Activated CD4-positive, alpha-beta T cell treated with anti-CD3 and anti-CD28 coated beads, Interleukin-2, amount 10 ng/mL, durations not matched to agents 7 days and 5 days (primary cell): ENCODE data around the gene APP. TPM values are rescaled to one million over a fixed set of nuclear protein-coding genes. Genes with fewer than 3 reads are reported as not detected.
"Not testable (repeated sequence)": the region's sequence is repeated elsewhere in the genome, so short reads cannot be mapped to it uniquely, and the experiment has no call there.

Source experiments
- CTCF ChIA-PET: fragments of 350-600 bp; sonication (Branson Sonifier 250); formaldehyde crosslinking; loops from one replicate; lab custom pipeline; 2021; ENCODE audit warnings: antibody characterized with exemption; lab: Charles Lee
- POLR2A ChIA-PET: fragments of 350-600 bp; sonication (Branson Sonifier 250); formaldehyde crosslinking; loops from one replicate; lab custom pipeline; 2021; ENCODE audit warnings: antibody characterized with exemption; lab: Charles Lee
- DNase-seq: peaks from one replicate; pipeline ENCODE4 v3.0.0-alpha.2; 2020
- H3K27ac Mint-ChIP-seq: one replicate; pipeline ENCODE4 v1.8.0; 2021; ENCODE audit warnings: mild to moderate bottlenecking, moderate library complexity, mixed read lengths
- H3K27me3 Mint-ChIP-seq: one replicate; pipeline ENCODE4 v1.8.0; 2021; ENCODE audit warnings: mixed read lengths
- H3K36me3 Mint-ChIP-seq: one replicate; pipeline ENCODE4 v1.8.0; 2021; ENCODE audit warnings: low read depth, mixed read lengths
- H3K4me1 Mint-ChIP-seq: one replicate; pipeline ENCODE4 v1.8.0; 2021; ENCODE audit warnings: mixed read lengths
- H3K4me3 Mint-ChIP-seq: one replicate; pipeline ENCODE4 v1.8.0; 2021; ENCODE audit warnings: mild to moderate bottlenecking, moderate library complexity, mixed read lengths
- H3K9me3 Mint-ChIP-seq: one replicate; pipeline ENCODE4 v1.8.0; 2021; ENCODE audit warnings: mixed read lengths
- total RNA-seq, 2 experiments: library from RNA; stranded (reverse); gene quantifications; one replicate each; pipeline ENCODE4 v1.2.3, GENCODE V29; 2021

Gene APP
- total RNA-seq, 2 experiments from 2014 or later = 31.0 to 31.4 TPM

DNA sequence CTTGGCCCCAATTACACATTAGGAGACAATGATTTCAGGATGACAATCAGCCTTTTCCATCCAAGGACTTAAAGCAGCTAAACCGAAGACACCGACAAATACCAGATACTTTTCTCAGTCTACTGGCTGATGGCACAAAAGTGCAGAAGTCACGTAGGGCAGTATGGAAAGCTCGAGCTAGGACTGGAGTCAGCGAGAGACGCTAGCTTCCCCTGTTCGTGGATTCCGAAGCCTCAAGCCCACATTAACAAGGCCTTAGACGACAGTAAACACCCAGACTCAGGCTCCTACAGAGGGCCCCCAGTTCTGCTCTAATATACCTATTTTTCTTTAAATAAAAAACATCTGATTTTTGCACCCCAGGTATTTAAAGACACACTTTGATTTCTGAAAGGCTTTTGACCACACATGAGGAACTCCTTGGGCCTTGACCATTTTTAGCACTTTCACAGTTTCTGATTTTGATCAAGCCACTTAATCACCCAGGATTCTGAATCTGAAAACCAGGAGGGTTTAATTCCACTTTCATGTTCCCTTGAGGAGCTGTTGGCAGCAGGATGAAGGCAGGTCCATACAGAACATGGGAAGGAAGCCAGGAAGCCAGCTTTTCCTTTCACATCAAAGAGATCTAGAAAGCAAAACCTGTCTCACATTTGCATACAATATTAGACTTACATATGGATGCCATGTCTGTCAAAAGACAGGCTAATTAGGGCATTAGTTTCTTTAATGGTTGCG is 231.7 kb downstream of the APP start:
- H3K4me1 Mint-ChIP-seq = peaks cover 13% of the 10 kb centered on the region
- H3K27ac Mint-ChIP-seq = no peak overlapping the region
- no peaks in the 10 kb centered on the region for H3K27me3 Mint-ChIP-seq
- no peak for DNase-seq
- ChIA-PET POLR2A (no interaction called here), CTCF (interaction anchor here (0.8 kb wide), 1 partner anchor 145 kb away, joined by 3 read pairs; no protein-coding TSS in a partner anchor)
- no peak overlapping the region for H3K4me3 Mint-ChIP-seq
- H3K36me3 Mint-ChIP-seq = peaks cover 2% of the 10 kb centered on the region
- no peaks in the 10 kb centered on the region for H3K9me3 Mint-ChIP-seq

DNA sequence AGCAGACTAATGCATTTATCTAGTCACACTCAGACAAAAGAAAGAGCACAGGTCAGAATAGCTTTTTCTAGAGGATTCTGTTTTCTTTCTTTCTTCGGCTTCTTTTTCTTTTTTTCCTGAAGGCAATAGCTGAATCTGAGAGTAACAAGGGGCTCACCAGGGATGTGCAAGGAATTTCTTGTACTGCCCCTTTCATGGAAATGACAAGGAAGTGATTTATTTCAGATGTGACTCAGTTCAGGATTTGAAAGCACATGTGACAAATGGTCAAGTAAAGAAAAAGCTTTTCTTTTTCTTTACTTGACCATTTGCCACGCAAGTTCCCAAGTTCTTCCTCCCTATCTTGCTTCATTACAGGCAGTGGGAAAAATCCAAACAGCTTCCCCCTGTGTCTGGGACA is 233.8 kb downstream of the APP start:
- Mint-ChIP-seq H3K4me3 (no peak overlapping the region), H3K9me3 (no peaks in the 10 kb centered on the region), H3K27ac (no peak overlapping the region), H3K27me3 (no peaks in the 10 kb centered on the region), H3K36me3 (peaks cover 2% of the 10 kb centered on the region), H3K4me1 (peaks cover 14% of the 10 kb centered on the region)
- no peak for DNase-seq
- ChIA-PET CTCF (interaction anchor here (1.3 kb wide), 1 partner anchor 234 kb away, joined by 3 read pairs; the partner anchor contains the start of gene APP), POLR2A (no interaction called here)

- CTCF ChIA-PET = interaction anchor here (1.0 to 1.7 kb wide), 3 partner anchors 10 to 39 kb away, joined by 3 to 5 read pairs (median 3); no protein-coding TSS in a partner anchor
- H3K4me3 Mint-ChIP-seq = no peak overlapping the region
- H3K27ac Mint-ChIP-seq = peak overlapping the region; percentile 69
- POLR2A ChIA-PET = interaction anchor here (0.5 to 0.7 kb wide), 3 partner anchors 13 to 881 kb away, joined by 3 read pairs; no protein-coding TSS in a partner anchor
- H3K27me3 Mint-ChIP-seq = no peaks in the 10 kb centered on the region
- no peaks in the 10 kb centered on the region for H3K9me3 Mint-ChIP-seq
- H3K4me1 Mint-ChIP-seq = peaks cover 14% of the 10 kb centered on the region
- DNase-seq = peak; percentile 19
- H3K36me3 Mint-ChIP-seq = peaks cover 2% of the 10 kb centered on the region
These were observed 235.8 kb downstream of the APP start for GRCh38 chr21:25934771-25935224.

DNA sequence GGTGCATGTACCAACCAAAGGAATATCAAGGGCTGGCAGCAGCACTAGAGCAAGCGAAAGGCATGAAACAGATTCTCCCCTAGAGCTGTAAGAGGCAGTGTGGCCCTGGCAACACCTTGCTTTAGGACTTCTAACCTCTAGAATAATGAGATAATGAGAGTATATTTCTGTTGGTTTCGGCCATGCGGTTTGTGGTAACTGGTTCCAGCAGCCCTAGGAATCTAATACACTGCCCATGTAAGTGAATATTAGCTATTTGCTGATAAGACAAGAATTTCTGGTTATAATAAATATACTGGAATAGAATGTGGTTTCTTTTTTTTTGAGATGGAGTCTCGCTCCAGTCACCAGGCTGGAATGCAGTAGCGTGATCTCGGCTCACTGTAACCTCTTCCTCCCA is 236.4 kb downstream of the APP start:
- H3K4me1 Mint-ChIP-seq = peaks cover 14% of the 10 kb centered on the region
- ChIA-PET POLR2A (no interaction called here), CTCF (interaction anchor here (1.7 kb wide), 1 partner anchor 38 kb away, joined by 5 read pairs; no protein-coding TSS in a partner anchor)
- no peaks in the 10 kb centered on the region for H3K27me3 Mint-ChIP-seq
- DNase-seq = no peak
- peaks cover 2% of the 10 kb centered on the region for H3K36me3 Mint-ChIP-seq
- H3K4me3 Mint-ChIP-seq = no peak overlapping the region
- no peak overlapping the region for H3K27ac Mint-ChIP-seq
- no peaks in the 10 kb centered on the region for H3K9me3 Mint-ChIP-seq

- Mint-ChIP-seq H3K4me3 (no peak overlapping the region), H3K27me3 (no peaks in the 10 kb centered on the region), H3K27ac (no peak overlapping the region), H3K36me3 (peaks cover 2% of the 10 kb centered on the region), H3K4me1 (peaks cover 14% of the 10 kb centered on the region), H3K9me3 (no peaks in the 10 kb centered on the region)
- DNase-seq = no peak
- CTCF ChIA-PET = no interaction called here
- POLR2A ChIA-PET = no interaction called here
These were observed 238.8 kb downstream of the APP start for GRCh38 chr21:25931765-25932164.

- Mint-ChIP-seq H3K4me3 (no peak overlapping the region), H3K27me3 (no peaks in the 10 kb centered on the region), H3K36me3 (peaks cover 3% of the 10 kb centered on the region), H3K9me3 (no peaks in the 10 kb centered on the region), H3K4me1 (peaks cover 13% of the 10 kb centered on the region), H3K27ac (no peak overlapping the region)
- CTCF ChIA-PET = no interaction called here
- POLR2A ChIA-PET = interaction anchor here (0.6 kb wide), 1 partner anchor 20 kb away, joined by 3 read pairs; no protein-coding TSS in a partner anchor
- DNase-seq = no peak
These were observed 240.6 kb downstream of the APP start for GRCh38 chr21:25929856-25930520.

DNA sequence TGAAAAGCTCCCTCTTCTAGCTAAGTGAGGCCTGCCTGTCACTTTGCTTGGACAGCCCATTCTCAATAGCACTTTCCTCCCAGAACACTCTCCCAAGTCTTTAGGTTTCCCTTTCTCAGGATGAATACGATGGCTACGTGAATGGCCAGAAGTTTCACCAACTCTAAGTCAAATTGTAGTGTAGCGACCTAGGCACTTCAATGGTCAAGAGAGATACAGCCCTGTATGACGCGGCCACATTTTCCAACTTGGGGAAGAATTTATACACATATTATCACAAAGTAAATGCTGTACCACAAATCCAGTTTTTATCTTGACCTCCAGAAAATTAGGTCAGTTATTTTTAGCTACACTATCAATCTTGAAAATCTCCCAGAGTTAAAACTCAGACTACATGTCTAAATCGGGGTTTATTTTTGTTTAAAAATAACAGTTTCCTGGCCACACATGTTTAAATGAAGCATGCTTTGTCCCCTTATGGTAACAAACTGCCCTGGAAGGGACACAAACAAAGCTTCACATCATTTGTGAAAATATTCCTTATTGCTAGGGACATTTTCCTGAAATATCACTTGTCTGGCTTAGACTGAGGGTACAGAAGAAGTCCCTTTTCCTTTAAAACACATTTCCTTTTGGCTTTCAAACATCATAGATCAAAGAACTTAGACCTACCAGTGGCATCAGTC is 243.2 kb downstream of the APP start:
- Mint-ChIP-seq H3K4me3 (no peak overlapping the region), H3K27me3 (no peaks in the 10 kb centered on the region), H3K36me3 (peaks cover 2% of the 10 kb centered on the region), H3K27ac (no peak overlapping the region), H3K4me1 (peaks cover 5% of the 10 kb centered on the region), H3K9me3 (no peaks in the 10 kb centered on the region)
- DNase-seq = no peak
- ChIA-PET CTCF (no interaction called here), POLR2A (no interaction called here)

DNA sequence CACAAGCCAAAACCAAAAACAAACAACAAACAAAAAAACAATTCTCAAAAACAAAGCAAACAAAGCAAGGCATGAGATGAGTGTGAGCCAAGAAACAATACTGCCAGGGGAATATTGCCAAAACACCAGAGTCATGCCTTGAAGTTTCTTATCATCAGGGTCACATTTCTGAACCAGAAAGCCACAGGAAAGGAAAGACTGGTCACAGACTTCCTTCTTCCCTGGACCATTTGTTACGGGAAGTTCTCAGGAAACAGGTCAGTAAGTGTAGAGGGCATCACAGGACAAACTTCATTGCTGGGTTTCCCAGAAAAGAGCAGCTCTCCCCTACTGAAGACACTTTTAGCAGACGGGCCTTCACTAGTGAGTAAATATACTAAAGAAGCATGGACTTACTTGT is 244.6 kb downstream of the APP start:
- Mint-ChIP-seq H3K27me3 (no peaks in the 10 kb centered on the region), H3K9me3 (no peaks in the 10 kb centered on the region), H3K4me1 (peaks cover 5% of the 10 kb centered on the region), H3K27ac (no peak overlapping the region), H3K4me3 (no peak overlapping the region), H3K36me3 (peaks cover 2% of the 10 kb centered on the region)
- CTCF ChIA-PET = no interaction called here
- POLR2A ChIA-PET = no interaction called here
- DNase-seq = no peak

- Mint-ChIP-seq H3K36me3 (peaks cover 2% of the 10 kb centered on the region), H3K4me3 (no peak overlapping the region), H3K27me3 (no peaks in the 10 kb centered on the region), H3K27ac (no peak overlapping the region), H3K9me3 (no peaks in the 10 kb centered on the region), H3K4me1 (peaks cover 5% of the 10 kb centered on the region)
- DNase-seq = no peak
- ChIA-PET POLR2A (no interaction called here), CTCF (no interaction called here)
These were observed 245.3 kb downstream of the APP start for GRCh38 chr21:25925064-25925800.

- H3K4me1 Mint-ChIP-seq, DNase-seq, H3K27ac Mint-ChIP-seq, H3K36me3 Mint-ChIP-seq, POLR2A ChIA-PET, H3K27me3 Mint-ChIP-seq, H3K4me3 Mint-ChIP-seq, H3K9me3 Mint-ChIP-seq: not testable (repeated sequence)
- CTCF ChIA-PET = interaction anchor here (0.7 kb wide), 1 partner anchor 50 kb away, joined by 3 read pairs; no protein-coding TSS in a partner anchor
These were observed 252.4 kb downstream of the APP start for GRCh38 chr21:25918152-25918551.

DNA sequence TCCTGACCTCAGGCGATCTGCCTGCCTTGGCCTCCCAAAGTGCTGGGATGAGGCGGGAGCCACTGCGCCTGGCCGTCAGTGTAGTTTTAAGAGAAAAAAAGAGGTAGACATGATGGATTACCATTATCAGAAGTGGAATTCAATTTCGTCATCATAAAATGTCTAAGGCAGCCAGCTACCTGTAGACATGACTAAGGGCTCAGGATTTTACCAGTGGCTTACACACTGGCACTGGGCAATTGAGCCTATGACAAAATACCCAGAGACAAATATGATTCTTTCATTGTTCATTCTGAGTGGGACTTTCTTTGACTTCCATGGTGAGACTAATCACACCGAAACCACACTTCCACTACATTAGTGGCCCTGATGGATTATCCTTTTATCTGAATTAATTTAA is 254.3 kb downstream of the APP start:
- H3K4me3 Mint-ChIP-seq = no peak overlapping the region

GRCh38 chr21:25913479-25913878 is 257.1 kb downstream of the APP start:
- Mint-ChIP-seq H3K27me3 (no peaks in the 10 kb centered on the region), H3K36me3 (peaks cover 5% of the 10 kb centered on the region), H3K4me1 (no peaks in the 10 kb centered on the region), H3K27ac (no peak overlapping the region), H3K4me3 (no peak overlapping the region), H3K9me3 (peaks cover 7% of the 10 kb centered on the region)
- DNase-seq = no peak
- ChIA-PET POLR2A (no interaction called here), CTCF (no interaction called here)

More for the DNA sequence above, 254.3 kb downstream of the APP start:
- H3K36me3 Mint-ChIP-seq = peaks cover 5% of the 10 kb centered on the region
- no peaks in the 10 kb centered on the region for H3K4me1 Mint-ChIP-seq
- no peak for DNase-seq
- no peaks in the 10 kb centered on the region for H3K27me3 Mint-ChIP-seq
- ChIA-PET POLR2A (no interaction called here), CTCF (no interaction called here)
- no peak overlapping the region for H3K27ac Mint-ChIP-seq
- H3K9me3 Mint-ChIP-seq = peaks cover 7% of the 10 kb centered on the region
